Left ventricle myocardium inferior (tissue), 1 donor: ENCODE data around the gene POLH. TPM values are rescaled to one million over a fixed set of nuclear protein-coding genes. Genes with fewer than 3 reads are reported as not detected.

ENCODE experiments used
- DNase-seq: peaks from one replicate; pipeline ENCODE4 v3.0.0-alpha.2; 2020
- H3K27ac ChIP-seq: fragments of 200-600 bp; replicated peaks from 2 replicates; pipeline ENCODE4 v1.8.0; 2021
- H3K27me3 ChIP-seq: fragments of 200-600 bp; 2 replicates; pipeline ENCODE4 v1.8.0; 2021; ENCODE audit warnings: low read depth
- H3K36me3 ChIP-seq: fragments of 200-600 bp; 2 replicates; pipeline ENCODE4 v1.8.0; 2021
- H3K4me1 ChIP-seq: fragments of 200-600 bp; 2 replicates; pipeline ENCODE4 v1.8.0; 2021
- H3K4me3 ChIP-seq: fragments of 200-600 bp; 2 replicates; pipeline ENCODE4 v1.8.0; 2021; ENCODE audit warnings: mild to moderate bottlenecking, moderate library complexity
- H3K9me3 ChIP-seq: fragments of 200-600 bp; replicated peaks from 2 replicates; pipeline ENCODE4 v1.8.0; 2021
- intact Hi-C: fragments of 100-400 bp; cut with micrococcal nuclease; formaldehyde crosslinking; loops from one replicate; pipeline ENCODE4 v1.11.0; 2022
- total RNA-seq: library from RNA; stranded (reverse); fragmentation: NEBNext Ultra II Directional; extraction: Animal tissue kit (Norgen Biotek cat#: 25700); gene quantifications from one replicate; pipeline ENCODE4 v1.2.1, GENCODE V29; 2021
- TF ChIP-seq, protein P1 (sequence below): fragments of 200-600 bp; IDR thresholded peaks from 2 replicates; pipeline ENCODE4 v1.8.0; 2021; ENCODE audit warnings: antibody characterized with exemption, mild to moderate bottlenecking, borderline replicate concordance
- donor health status: DM: no; HTN: yes; CAD: no; lungs with severe emphysema.

Gene POLH
- total RNA-seq, 1 donor from 2014 or later: 7.9 TPM

DNA sequence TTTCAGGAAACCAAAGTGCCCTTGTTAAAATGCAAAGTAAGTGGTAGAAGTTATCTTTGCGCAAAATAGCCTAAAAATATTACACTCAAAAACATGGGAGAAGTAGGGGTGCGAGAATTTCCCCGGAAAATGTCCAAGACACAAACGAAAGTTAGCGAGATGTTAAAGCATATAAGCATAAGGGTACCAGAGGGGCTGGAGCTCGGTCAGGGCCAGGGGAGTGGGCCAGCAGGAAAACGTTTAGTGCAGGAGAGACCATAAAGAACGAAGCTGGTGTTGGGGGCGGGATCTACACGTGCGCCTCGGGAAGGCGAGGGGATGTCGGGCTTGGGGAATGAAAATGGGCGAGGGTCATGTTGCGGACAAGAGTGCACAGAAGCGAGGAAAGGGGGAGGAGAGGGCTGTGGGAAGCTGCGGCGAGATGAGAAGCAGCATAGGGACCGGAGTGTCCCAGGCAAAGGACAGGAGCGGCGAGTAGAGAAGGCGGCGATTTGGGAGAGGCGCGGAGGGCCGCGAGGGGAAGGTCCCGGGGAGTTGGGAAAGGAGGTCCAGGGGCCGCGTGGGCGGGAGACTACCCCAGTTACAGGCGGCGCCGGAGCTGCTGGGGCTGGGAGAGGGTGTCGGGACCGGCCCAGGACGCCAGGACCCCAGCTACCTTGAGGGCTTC is 747 bp upstream of the POLH start:
- Histone ChIP-seq H3K27ac (peak overlapping the region; percentile 88), H3K4me3 (peak overlapping the region; percentile 99), H3K36me3 (peaks cover 31% of the 10 kb centered on the region), H3K9me3 (no peaks in the 10 kb centered on the region), H3K4me1 (peaks cover 52% of the 10 kb centered on the region), H3K27me3 (no peaks in the 10 kb centered on the region)
- TF ChIP-seq, protein P1, sequence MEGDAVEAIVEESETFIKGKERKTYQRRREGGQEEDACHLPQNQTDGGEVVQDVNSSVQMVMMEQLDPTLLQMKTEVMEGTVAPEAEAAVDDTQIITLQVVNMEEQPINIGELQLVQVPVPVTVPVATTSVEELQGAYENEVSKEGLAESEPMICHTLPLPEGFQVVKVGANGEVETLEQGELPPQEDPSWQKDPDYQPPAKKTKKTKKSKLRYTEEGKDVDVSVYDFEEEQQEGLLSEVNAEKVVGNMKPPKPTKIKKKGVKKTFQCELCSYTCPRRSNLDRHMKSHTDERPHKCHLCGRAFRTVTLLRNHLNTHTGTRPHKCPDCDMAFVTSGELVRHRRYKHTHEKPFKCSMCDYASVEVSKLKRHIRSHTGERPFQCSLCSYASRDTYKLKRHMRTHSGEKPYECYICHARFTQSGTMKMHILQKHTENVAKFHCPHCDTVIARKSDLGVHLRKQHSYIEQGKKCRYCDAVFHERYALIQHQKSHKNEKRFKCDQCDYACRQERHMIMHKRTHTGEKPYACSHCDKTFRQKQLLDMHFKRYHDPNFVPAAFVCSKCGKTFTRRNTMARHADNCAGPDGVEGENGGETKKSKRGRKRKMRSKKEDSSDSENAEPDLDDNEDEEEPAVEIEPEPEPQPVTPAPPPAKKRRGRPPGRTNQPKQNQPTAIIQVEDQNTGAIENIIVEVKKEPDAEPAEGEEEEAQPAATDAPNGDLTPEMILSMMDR: no peak
- peak; percentile 29 for DNase-seq
- intact Hi-C loops: no loop called here

DNA sequence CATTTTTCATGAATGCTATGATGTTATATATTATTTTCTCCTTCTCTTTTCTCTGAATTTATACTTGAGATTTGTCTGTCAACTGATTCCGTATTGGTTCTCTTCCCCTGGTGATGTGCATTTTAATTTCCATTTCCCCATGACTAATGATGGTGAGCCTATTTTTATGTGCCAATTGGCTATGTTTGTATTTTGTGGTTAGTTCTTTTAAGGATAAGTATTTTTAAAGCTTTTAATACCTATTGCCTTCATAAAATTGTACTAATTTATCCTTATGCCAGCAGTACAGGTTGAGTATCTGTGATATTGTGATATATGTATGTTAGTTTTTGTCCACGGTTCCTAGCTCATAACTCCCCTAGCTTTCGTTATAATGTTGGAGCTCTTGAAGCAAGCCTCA is 2.8 kb downstream of the POLH start:
- TF ChIP-seq, protein P1: no peak
- no peak for DNase-seq
- no peak overlapping the region for H3K4me3 ChIP-seq
- peaks cover 52% of the 10 kb centered on the region for H3K4me1 ChIP-seq
- no peaks in the 10 kb centered on the region for H3K27me3 ChIP-seq
- intact Hi-C loops: no loop called here
- peaks cover 16% of the 10 kb centered on the region for H3K36me3 ChIP-seq
- H3K9me3 ChIP-seq: no peaks in the 10 kb centered on the region
- peak overlapping the region; percentile 11 for H3K27ac ChIP-seq

DNA sequence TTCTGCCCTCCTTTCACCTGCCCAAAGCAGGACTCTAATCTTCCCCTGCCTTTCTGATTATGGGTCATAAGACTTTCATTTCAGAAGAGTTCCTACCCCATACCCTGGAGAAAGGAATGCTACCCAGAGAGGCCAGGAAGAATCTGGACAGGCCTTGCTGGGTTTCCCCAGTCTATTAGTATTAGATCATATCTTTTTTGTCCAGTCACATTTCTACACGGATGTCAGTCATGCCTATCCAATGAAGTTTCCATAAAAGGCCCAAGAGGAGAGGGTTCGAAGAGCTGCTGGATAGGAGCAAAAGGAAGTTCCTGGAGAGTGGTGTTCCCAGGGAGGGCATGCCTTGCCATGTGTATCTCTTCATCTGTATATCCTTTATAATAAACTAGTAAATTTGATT is 3.2 kb downstream of the POLH start:
- Histone ChIP-seq H3K4me1 (peaks cover 52% of the 10 kb centered on the region), H3K27ac (peak overlapping the region; percentile 11), H3K27me3 (no peaks in the 10 kb centered on the region), H3K4me3 (no peak overlapping the region), H3K36me3 (peaks cover 20% of the 10 kb centered on the region), H3K9me3 (no peaks in the 10 kb centered on the region)
- TF ChIP-seq, protein P1: no peak
- DNase-seq: no peak
- intact Hi-C loops: no loop called here

DNA sequence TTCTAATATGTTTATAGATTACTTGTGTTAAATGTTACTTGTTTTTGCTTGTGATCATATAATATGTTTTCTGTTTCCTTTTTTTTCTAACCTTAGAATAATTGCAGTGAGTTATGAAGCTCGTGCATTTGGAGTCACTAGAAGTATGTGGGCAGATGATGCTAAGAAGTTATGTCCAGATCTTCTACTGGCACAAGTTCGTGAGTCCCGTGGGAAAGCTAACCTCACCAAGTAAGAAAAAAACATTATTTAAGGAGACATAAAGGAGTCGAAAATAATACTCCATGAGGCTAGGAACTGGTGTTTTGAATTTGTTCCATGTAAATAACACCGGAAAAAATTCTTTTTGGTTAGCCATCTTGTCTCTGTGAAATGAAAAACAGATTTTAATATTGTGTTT is 6.9 kb downstream of the POLH start:
- TF ChIP-seq, protein P1: no peak
- Histone ChIP-seq H3K27ac (no peak overlapping the region), H3K9me3 (no peaks in the 10 kb centered on the region), H3K4me3 (no peak overlapping the region), H3K27me3 (no peaks in the 10 kb centered on the region), H3K36me3 (peaks cover 54% of the 10 kb centered on the region), H3K4me1 (peaks cover 17% of the 10 kb centered on the region)
- intact Hi-C loops: no loop called here
- no peak for DNase-seq

DNA sequence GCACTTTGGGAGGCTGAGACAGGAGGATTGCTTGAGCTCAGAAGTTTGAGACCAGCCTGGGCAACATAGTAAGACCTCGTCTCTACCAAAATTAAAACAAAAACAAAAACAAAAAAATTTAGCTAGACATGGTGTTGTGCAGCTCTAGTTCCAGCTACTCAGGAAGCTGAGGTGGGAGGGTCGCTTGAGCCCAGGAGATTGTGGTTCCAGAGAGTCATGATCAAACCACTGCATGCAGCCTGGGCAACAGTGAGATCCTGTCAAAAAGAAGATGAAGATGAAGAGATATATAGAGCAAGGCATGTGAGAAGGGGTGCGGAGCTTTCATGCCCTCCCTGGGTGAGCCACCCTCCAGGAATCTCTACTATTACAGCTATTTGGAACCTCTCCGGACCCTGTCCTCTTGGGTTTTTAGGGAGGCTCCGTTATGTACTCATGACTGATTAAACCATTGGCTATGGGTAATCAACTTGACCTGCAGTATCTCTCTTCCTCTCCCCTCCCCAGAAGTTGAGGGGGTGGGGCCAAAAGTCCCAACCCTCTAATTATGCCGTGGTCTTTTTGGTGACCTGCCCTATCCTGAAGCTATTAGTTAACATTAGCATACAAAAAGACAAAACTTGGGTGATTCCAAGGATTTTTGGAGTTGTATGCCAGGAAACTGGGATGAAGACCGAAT is 9.0 kb downstream of the POLH start:
- TF ChIP-seq, protein P1: no peak
- H3K4me3 ChIP-seq: no peak overlapping the region
- no peaks in the 10 kb centered on the region for H3K4me1 ChIP-seq
- DNase-seq: no peak
- no peak overlapping the region for H3K27ac ChIP-seq
- H3K9me3 ChIP-seq: no peaks in the 10 kb centered on the region
- H3K27me3 ChIP-seq: no peaks in the 10 kb centered on the region
- intact Hi-C loops: no loop called here
- peaks cover 72% of the 10 kb centered on the region for H3K36me3 ChIP-seq
